K562 (cell line): Measurements from ENCODE around the gene SPRY2. TPM values are rescaled to one million over a fixed set of nuclear protein-coding genes. Genes with fewer than 3 reads are reported as not detected.
A peak's percentile ranks its signal among the peaks of the same experiment; 100 is the strongest.

ENCODE experiments used
- CHAMP1 ChIP-seq: fragments of 450-650 bp; IDR thresholded peaks from 2 replicates; pipeline ENCODE4 v1.6.1; 2016; ENCODE audit warnings: mild to moderate bottlenecking
- CHCHD3 ChIP-seq: fragments of 250-450 bp; sonication (Bioruptor Pico); IDR thresholded peaks from 2 replicates; pipeline ENCODE4 v2.1.2; 2022; ENCODE audit warnings: mild to moderate bottlenecking
- DNMT1 ChIP-seq: fragments of 450-650 bp; IDR thresholded peaks from 2 replicates; pipeline ENCODE4 v1.6.1; 2016; ENCODE audit warnings: antibody characterized with exemption, mild to moderate bottlenecking
- ERF ChIP-seq: fragments of 450-650 bp; formaldehyde crosslinking; IDR thresholded peaks from 2 replicates; pipeline ENCODE4 v1.4.0; 2020; ENCODE audit warnings: mild to moderate bottlenecking, mixed read lengths
- MAFK ChIP-seq: IDR thresholded peaks from 2 replicates; pipeline ENCODE4 v1.6.1; 2011; ENCODE audit warnings: low read length, improper control_type of control experiment
- TAF7 ChIP-seq: fragments of 450-650 bp; IDR thresholded peaks from 2 replicates; pipeline ENCODE4 v1.6.1; 2016; ENCODE audit warnings: missing genetic modification characterization, missing compliant biosample characterization
- ZBTB7A ChIP-seq: IDR thresholded peaks from 2 replicates; pipeline ENCODE4 v1.6.1; 2011; ENCODE audit warnings: low read depth, mild to moderate bottlenecking, low read length, moderate library complexity, borderline replicate concordance; ENCODE audit not compliant: control insufficient read depth
- ZFP1 ChIP-seq: fragments of 450-650 bp; formaldehyde crosslinking; IDR thresholded peaks from 2 replicates; pipeline ENCODE4 v1.4.0; 2020; ENCODE audit warnings: mild to moderate bottlenecking, mixed read lengths
- ZFX ChIP-seq: sonication (generic); formaldehyde crosslinking; IDR thresholded peaks from 2 replicates; pipeline ENCODE4 v1.8.0; 2022; ENCODE audit warnings: mild to moderate bottlenecking, missing genetic modification reagents, moderate library complexity
- ZNF224 ChIP-seq: sonication (generic); formaldehyde crosslinking; IDR thresholded peaks from 2 replicates; pipeline ENCODE4 v1.8.0; 2022; ENCODE audit warnings: mild to moderate bottlenecking, missing genetic modification reagents
- polyA plus RNA-seq, 8 experiments: library from polyadenylated mRNA; depleted of rRNA in 4 of 8; stranded (reverse) in 5 of 8; unstranded in 3 of 8; fragments of >200 nt; fragmentation: Nextera tagmentation in 2 of 8; fragmentation: Illumina TruSeq in 1 of 8; extraction: Ambion mirVana in 2 of 8; extraction: Trizol in 1 of 8; gene quantifications; 2 replicates each; pipeline versions ENCODE4 v1.2.1 to v1.2.3, GENCODE V29; 2011 to 2014; ENCODE audit warnings: inconsistent platforms in 1 of 8, missing spikeins in 1 of 8
- total RNA-seq, 7 experiments: library from RNA; depleted of rRNA in 6 of 7; stranded (reverse); fragments of >200 nt in 6 of 7; fragmentation: Illumina TruSeq in 2 of 7; extraction: Trizol in 2 of 7; gene quantifications; 2 replicates each; pipeline versions ENCODE4 v1.2.1 to v1.2.3, GENCODE V29; 2011 to 2021; ENCODE audit warnings: low replicate concordance in 1 of 7
- TF ChIP-seq, protein P1 (sequence below): fragments of 450-650 bp; IDR thresholded peaks from 2 replicates; pipeline ENCODE4 v1.6.1; 2016; ENCODE audit warnings: antibody characterized with exemption
- TF ChIP-seq, protein P2 (sequence below): sonication (generic); formaldehyde crosslinking; IDR thresholded peaks from 2 replicates; pipeline ENCODE4 v1.8.0; 2022; ENCODE audit warnings: missing genetic modification reagents, mild to moderate bottlenecking, borderline replicate concordance
- TF ChIP-seq, protein P3 (sequence below): sonication (generic); formaldehyde crosslinking; IDR thresholded peaks from 2 replicates; pipeline ENCODE4 v1.8.0; 2023; ENCODE audit warnings: mild to moderate bottlenecking, missing genetic modification reagents

SPRY2 gene
- total and polyA plus RNA-seq, 9 of the 15 experiments (the other 6 are each of a cell fraction or from before 2014, with no cell fraction given), result 1.8 to 7.8 (median 3.4) TPM

- TF ChIP-seq, protein P1, sequence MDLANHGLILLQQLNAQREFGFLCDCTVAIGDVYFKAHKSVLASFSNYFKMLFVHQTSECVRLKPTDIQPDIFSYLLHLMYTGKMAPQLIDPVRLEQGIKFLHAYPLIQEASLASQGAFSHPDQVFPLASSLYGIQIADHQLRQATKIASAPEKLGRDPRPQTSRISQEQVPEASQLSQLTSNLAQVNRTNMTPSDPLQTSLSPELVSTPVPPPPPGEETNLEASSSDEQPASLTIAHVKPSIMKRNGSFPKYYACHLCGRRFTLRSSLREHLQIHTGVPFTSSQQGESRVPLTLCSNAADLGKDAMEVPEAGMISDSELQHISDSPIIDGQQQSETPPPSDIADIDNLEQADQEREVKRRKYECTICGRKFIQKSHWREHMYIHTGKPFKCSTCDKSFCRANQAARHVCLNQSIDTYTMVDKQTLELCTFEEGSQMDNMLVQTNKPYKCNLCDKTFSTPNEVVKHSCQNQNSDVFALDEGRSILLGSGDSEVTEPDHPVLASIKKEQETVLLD, result peak; percentile 21; the same call in 1 of the 2 replicates
- TF ChIP-seq ZNF224 (CRISPR knock-in tag) (no peak), TAF7 (tag) (no peak), DNMT1 (no peak), ZFX (CRISPR knock-in tag) (peak; percentile 40), ZFP1 (no peak), ZBTB7A (no peak; the same call in 1 of the 2 replicates), CHAMP1 (no peak), ERF (CRISPR knock-in tag) (no peak), MAFK (no peak), CHCHD3 (CRISPR knock-in tag) (no peak)
- TF ChIP-seq, protein P2, sequence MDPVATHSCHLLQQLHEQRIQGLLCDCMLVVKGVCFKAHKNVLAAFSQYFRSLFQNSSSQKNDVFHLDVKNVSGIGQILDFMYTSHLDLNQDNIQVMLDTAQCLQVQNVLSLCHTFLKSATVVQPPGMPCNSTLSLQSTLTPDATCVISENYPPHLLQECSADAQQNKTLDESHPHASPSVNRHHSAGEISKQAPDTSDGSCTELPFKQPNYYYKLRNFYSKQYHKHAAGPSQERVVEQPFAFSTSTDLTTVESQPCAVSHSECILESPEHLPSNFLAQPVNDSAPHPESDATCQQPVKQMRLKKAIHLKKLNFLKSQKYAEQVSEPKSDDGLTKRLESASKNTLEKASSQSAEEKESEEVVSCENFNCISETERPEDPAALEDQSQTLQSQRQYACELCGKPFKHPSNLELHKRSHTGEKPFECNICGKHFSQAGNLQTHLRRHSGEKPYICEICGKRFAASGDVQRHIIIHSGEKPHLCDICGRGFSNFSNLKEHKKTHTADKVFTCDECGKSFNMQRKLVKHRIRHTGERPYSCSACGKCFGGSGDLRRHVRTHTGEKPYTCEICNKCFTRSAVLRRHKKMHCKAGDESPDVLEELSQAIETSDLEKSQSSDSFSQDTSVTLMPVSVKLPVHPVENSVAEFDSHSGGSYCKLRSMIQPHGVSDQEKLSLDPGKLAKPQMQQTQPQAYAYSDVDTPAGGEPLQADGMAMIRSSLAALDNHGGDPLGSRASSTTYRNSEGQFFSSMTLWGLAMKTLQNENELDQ (CRISPR knock-in tag), result no peak
- TF ChIP-seq, protein P3, sequence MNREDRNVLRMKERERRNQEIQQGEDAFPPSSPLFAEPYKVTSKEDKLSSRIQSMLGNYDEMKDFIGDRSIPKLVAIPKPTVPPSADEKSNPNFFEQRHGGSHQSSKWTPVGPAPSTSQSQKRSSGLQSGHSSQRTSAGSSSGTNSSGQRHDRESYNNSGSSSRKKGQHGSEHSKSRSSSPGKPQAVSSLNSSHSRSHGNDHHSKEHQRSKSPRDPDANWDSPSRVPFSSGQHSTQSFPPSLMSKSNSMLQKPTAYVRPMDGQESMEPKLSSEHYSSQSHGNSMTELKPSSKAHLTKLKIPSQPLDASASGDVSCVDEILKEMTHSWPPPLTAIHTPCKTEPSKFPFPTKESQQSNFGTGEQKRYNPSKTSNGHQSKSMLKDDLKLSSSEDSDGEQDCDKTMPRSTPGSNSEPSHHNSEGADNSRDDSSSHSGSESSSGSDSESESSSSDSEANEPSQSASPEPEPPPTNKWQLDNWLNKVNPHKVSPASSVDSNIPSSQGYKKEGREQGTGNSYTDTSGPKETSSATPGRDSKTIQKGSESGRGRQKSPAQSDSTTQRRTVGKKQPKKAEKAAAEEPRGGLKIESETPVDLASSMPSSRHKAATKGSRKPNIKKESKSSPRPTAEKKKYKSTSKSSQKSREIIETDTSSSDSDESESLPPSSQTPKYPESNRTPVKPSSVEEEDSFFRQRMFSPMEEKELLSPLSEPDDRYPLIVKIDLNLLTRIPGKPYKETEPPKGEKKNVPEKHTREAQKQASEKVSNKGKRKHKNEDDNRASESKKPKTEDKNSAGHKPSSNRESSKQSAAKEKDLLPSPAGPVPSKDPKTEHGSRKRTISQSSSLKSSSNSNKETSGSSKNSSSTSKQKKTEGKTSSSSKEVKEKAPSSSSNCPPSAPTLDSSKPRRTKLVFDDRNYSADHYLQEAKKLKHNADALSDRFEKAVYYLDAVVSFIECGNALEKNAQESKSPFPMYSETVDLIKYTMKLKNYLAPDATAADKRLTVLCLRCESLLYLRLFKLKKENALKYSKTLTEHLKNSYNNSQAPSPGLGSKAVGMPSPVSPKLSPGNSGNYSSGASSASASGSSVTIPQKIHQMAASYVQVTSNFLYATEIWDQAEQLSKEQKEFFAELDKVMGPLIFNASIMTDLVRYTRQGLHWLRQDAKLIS (CRISPR knock-in tag), result no peak
Measured at GRCh38 chr13:80338781-80339562, 2.0 kb downstream of the SPRY2 start (continued).
